Cardiac muscle cell (in vitro differentiated cells and primary cell): ENCODE data around the gene FAM187B. TPM values are rescaled to one million over a fixed set of nuclear protein-coding genes. Genes with fewer than 3 reads are reported as not detected.
"Not testable (repeated sequence)": the region's sequence is repeated elsewhere in the genome, so short reads cannot be mapped to it uniquely, and the experiment has no call there.

Source experiments
- DNase-seq, 2 donors: peaks; one replicate each; pipeline versions ENCODE4 v3.0.0 to v3.0.0-alpha.2; 2010 to 2017; ENCODE audit warnings: low read depth in 1 of 2, low spot score in 1 of 2
- H3K27ac ChIP-seq: fragments of 200-600 bp; sonication (generic); 2 replicates; pipeline ENCODE4 v1.5.1; 2016
- H3K27me3 ChIP-seq: fragments of 200-600 bp; sonication (generic); 2 replicates; pipeline ENCODE4 v1.6.0; 2016; ENCODE audit warnings: control low read depth
- H3K36me3 ChIP-seq: fragments of 200-600 bp; sonication (generic); 2 replicates; pipeline ENCODE4 v1.5.1; 2016; ENCODE audit warnings: control low read depth
- H3K4me1 ChIP-seq: fragments of 200-600 bp; sonication (generic); 2 replicates; pipeline ENCODE4 v1.8.1; 2017; ENCODE audit warnings: low read depth, mild to moderate bottlenecking, mixed run types
- H3K4me3 ChIP-seq: fragments of 200-600 bp; sonication (generic); 2 replicates; pipeline ENCODE4 v1.5.1; 2016; ENCODE audit warnings: mild to moderate bottlenecking
- H3K9me3 ChIP-seq: fragments of 200-600 bp; sonication (generic); 2 replicates; pipeline ENCODE4 v1.5.1; 2017; ENCODE audit warnings: low read depth, mild to moderate bottlenecking, control low read depth
- CTCF ChIP-seq: IDR thresholded peaks from 2 replicates; pipeline ENCODE4 v1.5.1; 2012; ENCODE audit warnings: low read depth, mild to moderate bottlenecking, low read length
- polyA plus RNA-seq: library from polyadenylated mRNA; unstranded; fragments of >200 nt; fragmentation: Nextera tagmentation; extraction: Ambion mirVana; gene quantifications from 2 replicates; pipeline ENCODE4 v1.2.1, GENCODE V29; 2016
- total RNA-seq: library from RNA; depleted of rRNA; stranded (reverse); fragments of >200 nt; gene quantifications from 2 replicates; pipeline ENCODE4 v1.2.3, GENCODE V29; 2016

Gene FAM187B
- total and polyA plus RNA-seq, 2 experiments from 2014 or later, result not detected

GRCh38 chr19:35240327-35240726, 11.8 kb upstream of the FAM187B start:
- H3K9me3 ChIP-seq, result no peaks in the 10 kb centered on the region
- H3K4me1 ChIP-seq, result no peaks in the 10 kb centered on the region
- no peak overlapping the region for H3K27ac ChIP-seq
- TF ChIP-seq CTCF, result no peak
- no peaks in the 10 kb centered on the region for H3K36me3 ChIP-seq
- no peak overlapping the region for H3K4me3 ChIP-seq
- H3K27me3 ChIP-seq, result no peaks in the 10 kb centered on the region
- no peak for DNase-seq

- not testable (repeated sequence) for DNase-seq, H3K27me3 ChIP-seq, H3K27ac ChIP-seq, H3K4me1 ChIP-seq, H3K9me3 ChIP-seq, H3K4me3 ChIP-seq, H3K36me3 ChIP-seq
These were observed 11.1 kb upstream of the FAM187B start for GRCh38 chr19:35239597-35239996.

- Histone ChIP-seq H3K27me3 (no peaks in the 10 kb centered on the region), H3K36me3 (no peaks in the 10 kb centered on the region), H3K4me3 (no peak overlapping the region), H3K27ac (no peak overlapping the region), H3K4me1 (no peaks in the 10 kb centered on the region), H3K9me3 (no peaks in the 10 kb centered on the region)
- no peak for DNase-seq
- TF ChIP-seq CTCF, result peak; percentile 4
These were observed 8.3 kb upstream of the FAM187B start for GRCh38 chr19:35236638-35237400.

GRCh38 chr19:35232912-35233311, 4.4 kb upstream of the FAM187B start:
- Histone ChIP-seq H3K4me3 (no peak overlapping the region), H3K27me3 (no peaks in the 10 kb centered on the region), H3K27ac (no peak overlapping the region), H3K9me3 (no peaks in the 10 kb centered on the region), H3K4me1 (no peaks in the 10 kb centered on the region), H3K36me3 (no peaks in the 10 kb centered on the region)
- no peak for DNase-seq
- TF ChIP-seq CTCF, result no peak

- no peaks in the 10 kb centered on the region for H3K4me1 ChIP-seq
- no peaks in the 10 kb centered on the region for H3K27me3 ChIP-seq
- no peak overlapping the region for H3K27ac ChIP-seq
- no peaks in the 10 kb centered on the region for H3K36me3 ChIP-seq
- no peak for TF ChIP-seq CTCF
- no peaks in the 10 kb centered on the region for H3K9me3 ChIP-seq
- H3K4me3 ChIP-seq, result no peak overlapping the region
- DNase-seq, result no peak
These were observed 3.6 kb upstream of the FAM187B start for GRCh38 chr19:35231956-35232645.

GRCh38 chr19:35229601-35230000, 1.1 kb upstream of the FAM187B start:
- TF ChIP-seq CTCF, result no peak
- H3K27ac ChIP-seq, result no peak overlapping the region
- H3K36me3 ChIP-seq, result no peaks in the 10 kb centered on the region
- H3K9me3 ChIP-seq, result no peaks in the 10 kb centered on the region
- no peaks in the 10 kb centered on the region for H3K4me1 ChIP-seq
- no peaks in the 10 kb centered on the region for H3K27me3 ChIP-seq
- H3K4me3 ChIP-seq, result no peak overlapping the region
- DNase-seq, result no peak
